Stimulated activated CD4-positive, alpha-beta T cell treated with anti-CD3 and anti-CD28 coated beads, Interleukin-2, amount 100 ng/mL, for 4 hours (primary cell): Measurements from ENCODE around the gene NGEF.

Source experiments
- DNase-seq: peaks from one replicate; pipeline ENCODE4 v3.0.0-alpha.2; 2020; ENCODE audit warnings: low read depth

The NGEF gene

DNA sequence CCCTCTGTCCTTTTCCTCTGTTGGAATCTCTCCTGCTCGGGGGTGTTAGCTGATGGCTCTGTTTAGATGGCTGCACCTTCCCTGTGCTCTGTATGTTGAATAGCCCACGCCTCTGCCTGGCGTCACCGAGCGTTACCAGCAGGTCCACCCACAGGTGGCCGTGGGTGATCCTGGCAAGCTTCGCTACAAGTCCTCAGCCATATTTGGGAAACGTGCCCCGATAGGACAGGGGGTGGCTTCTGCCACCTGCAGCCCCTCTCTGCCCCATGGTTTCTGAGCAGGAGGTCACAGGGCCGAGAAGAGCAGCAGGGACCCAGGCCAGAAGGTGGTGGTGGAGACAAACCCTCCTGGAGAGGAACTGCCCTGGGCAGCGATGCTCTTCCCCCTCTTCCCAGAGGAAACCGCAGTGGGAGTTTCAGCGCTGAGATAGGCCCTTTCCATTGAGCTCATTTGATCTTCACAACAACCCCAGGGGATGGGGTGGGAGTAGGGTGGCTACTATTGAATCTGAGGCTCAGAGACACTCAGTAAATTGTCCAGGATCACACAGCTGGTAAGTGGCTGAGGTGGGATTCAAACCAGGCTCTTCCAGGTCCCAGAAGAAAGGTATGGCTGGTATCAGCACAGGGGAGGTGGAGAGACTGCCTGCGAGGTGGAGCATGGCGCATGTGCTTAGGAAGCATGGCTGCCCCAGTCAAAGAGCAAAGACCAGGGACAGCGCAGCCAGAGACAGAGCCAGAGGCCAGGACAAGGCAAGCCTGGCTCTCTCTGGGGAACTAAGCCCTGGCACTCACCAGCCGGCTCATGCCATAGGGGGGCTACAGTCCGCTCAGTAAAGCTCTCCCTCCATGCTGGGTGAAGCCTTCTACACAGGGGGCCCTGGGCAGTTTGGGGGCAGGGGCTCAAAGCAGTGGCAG is 15.0 kb downstream of the NGEF start:
- DNase-seq: no peak

DNA sequence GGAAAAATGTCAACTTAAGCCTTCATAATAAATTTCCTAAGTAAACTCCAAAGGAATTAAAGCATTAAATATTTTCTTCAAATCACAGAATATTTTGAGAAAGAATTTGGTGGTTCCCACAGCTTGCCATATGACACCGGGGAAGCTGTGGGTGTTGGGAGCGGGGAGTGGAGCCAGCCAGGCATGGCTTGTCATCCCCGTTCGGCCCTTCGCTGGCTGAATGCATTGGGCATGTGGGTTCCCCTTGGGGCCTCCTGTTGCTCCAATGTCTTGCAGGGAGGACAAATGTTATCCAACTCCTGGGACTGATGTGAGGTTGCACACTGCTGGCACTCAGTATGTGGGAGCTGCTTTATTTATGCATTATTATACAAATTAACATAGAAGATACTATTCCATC is 18.6 kb downstream of the NGEF start:
- DNase-seq: no peak

DNA sequence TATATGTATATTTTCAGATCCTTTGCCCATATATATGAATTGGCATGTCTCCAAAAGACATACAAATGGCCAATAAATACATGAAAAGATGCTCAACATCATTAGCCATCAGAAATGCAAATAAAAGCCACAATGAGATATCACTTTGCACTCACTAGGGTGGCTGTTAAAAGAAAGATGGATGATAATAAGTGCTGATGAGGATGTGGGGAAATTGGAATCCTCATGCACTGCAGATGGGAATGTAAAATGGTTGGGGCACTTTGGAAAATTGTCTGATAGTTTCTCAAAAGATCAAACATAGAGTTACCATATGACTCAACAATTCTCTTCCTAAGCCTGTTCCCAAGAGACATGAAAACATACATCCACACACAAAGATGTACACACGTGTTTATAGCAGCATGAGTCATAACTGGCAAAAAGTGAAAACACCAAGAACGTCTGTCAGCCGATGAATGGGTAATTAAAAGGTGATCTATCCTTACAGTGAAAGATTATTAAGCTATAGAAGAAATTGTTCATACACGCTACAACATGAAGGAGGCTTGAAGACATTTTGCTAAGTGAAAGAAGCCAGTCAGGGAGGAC is 19.7 kb downstream of the NGEF start:
- DNase-seq: no peak

DNA sequence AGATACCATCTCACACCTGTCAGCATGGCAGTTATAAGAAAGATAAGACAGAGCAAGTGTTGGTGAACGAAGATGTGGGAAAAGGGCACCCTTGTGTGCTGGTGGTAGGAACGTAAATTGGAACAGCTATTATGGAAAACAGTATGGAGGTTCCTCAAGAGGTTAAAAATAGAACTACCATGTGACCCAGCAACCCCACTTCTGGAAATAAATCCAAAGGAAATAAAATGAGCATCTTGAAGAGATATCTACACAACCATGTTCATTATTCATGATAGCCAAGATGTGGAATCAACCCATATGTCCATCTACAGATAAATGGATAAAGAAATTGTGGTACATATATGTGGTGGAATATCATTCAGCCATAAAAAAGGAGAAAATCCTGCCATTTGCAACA is 26.9 kb downstream of the NGEF start:
- DNase-seq: no peak

DNA sequence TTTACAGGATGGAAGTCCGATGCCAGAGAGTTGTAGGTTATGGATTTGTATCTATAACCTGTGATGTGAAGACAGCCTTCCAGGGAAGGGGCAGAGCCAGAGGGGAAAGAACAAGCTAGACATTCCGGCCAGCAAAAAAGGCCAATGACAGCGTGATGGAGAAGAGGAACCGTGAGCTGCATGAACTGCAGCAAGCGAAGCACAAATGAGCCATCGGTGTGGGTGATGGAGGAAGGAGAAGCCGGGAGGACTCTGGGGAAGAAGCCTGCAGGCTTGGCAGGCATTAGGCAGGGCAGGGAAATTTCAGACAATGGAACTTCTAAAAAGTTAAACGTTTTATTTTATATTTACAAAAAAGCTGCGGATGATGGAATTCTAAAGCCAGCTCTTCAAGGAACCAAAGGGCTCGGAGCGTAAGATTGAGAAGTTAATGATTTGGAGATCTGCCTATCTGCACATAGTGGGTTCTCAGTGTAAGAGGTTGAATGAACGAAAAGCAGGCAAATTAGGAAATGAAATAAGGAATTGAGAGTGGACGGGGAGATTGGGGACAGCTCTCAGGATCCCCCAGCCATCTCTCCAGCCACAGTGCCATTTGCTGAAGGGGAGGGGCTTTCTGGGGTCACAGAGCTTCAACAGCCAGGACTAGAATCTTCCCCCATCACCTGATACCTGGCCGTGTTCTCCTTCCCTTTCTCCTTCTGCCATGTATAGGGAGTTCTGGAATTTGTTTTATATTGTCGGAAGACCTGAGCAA is 28.4 kb downstream of the NGEF start:
- no peak for DNase-seq

DNA sequence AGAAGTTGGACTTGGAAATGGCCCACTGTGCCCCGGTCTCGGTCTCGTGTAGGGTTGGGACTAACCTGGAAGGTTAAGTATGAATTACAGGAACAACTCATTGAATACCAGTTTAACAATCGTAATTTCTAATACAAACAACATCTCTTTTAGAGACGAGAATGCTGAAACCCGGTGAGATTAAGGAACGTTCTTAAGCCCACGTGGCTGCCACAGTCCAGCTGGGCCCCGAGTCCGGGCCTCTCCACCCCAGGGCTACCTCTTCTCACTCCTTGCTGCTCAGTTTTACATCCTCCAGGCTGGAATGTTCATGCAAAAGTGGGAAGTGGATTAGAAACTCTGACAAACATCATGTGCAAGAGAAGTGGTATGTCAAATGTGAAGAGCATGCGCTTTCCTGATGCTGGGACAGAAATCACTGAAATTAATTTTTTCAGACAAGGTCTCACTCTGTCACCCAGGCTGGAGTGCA is 29.4 kb downstream of the NGEF start:
- DNase-seq: no peak

DNA sequence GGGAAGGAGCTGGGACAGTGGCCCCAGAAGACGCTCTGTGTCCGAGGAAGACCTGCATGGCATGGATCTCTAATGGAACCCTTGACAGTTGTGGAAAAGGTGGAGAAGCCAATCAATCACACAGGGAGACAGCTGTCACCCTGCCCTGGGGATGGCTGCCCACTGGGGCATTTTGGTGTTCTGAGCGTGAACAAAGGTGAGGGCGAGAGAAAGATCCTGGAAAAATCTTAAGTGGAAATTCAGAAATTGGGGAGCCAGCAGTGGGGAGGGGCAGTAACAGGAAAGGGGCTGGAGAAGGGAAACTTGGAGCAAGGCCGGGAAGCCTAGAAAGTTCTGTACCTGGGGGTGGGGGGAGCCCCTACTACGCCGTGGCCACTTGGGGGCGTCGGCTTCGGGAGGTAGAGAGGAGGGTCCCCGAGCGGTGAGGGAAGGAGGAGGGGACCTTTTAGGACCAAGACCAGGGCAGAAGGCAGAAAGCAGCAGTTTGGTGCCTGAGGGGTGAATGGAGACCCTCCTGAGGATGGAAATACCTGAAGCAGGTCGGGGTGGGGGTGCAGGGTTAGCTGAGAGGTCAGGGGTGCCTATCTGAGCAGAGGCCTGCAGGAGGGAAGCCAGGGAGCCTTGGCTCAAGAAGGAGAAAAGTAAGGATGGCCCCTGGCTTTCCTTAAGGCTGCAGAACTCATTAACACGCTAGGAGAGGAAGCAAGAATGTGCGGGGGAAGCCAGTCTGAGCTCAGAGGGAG is 30.0 kb downstream of the NGEF start:
- DNase-seq: no peak

DNA sequence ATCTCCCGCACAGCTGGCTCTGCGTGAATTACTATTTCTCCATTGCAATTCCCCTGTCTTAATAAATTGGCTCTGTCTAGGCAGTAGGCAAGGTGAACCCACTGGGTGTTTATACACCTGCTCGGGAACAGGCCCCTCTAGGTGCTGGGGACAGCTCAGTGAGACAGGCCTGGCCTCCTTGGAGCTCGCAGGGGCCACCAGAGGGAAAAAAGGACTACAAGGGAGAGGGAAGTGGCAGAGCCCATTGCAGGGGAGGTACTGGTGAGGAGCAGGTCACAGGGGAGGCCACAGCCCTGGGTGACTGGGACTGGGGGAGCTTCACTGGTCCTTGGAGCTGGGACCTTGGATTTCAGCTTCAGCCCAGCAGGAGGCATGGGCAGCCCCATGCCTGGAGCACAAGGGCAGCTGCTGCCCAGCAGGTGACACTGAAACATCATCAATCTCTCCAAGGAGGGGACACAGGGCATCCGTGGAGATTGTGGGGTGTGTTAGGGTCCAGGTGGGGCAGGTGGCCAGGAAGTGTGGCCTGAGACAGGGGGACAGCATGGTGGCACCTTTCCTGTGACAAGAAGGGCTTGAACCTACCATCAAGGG is 31.2 kb downstream of the NGEF start:
- DNase-seq: no peak

DNA sequence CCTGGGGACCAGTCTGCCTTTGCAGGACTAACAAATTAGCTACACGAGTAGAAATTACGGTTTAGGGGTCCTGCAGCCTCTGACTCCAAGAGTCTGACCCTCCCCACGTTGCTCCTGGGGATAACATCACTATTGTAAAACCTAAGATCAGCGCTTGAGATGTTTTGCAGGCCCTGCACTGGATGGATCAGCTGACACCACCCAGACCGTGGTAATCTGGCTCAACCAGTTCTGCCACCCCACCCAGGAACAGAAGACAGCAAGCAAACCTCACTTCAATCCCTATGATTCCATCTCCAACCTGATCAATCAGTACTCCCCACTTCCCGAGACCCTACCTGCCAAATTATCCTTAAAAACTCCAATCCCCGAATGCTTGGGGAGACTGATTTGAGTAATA is 31.7 kb downstream of the NGEF start:
- no peak for DNase-seq

DNA sequence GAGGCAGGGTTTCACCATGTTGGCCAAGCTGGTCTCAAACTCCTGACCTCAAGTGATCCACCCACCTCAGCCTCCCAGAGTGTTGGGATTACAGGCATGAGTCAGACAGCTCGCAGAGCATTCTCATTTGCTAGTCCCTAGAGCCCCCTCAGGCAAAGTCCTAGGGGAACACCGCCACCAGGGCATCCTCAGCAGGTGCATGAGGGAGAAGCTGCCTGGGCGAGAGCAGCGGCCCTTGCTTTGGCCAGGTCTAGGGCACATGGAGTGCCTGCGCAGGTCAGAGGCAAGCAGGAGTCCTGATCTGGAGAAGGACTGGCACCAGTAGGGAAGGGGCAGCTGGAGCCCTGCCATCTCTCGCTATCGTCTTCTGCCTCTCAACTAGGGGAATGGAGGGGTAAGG is 32.4 kb downstream of the NGEF start:
- no peak for DNase-seq

DNA sequence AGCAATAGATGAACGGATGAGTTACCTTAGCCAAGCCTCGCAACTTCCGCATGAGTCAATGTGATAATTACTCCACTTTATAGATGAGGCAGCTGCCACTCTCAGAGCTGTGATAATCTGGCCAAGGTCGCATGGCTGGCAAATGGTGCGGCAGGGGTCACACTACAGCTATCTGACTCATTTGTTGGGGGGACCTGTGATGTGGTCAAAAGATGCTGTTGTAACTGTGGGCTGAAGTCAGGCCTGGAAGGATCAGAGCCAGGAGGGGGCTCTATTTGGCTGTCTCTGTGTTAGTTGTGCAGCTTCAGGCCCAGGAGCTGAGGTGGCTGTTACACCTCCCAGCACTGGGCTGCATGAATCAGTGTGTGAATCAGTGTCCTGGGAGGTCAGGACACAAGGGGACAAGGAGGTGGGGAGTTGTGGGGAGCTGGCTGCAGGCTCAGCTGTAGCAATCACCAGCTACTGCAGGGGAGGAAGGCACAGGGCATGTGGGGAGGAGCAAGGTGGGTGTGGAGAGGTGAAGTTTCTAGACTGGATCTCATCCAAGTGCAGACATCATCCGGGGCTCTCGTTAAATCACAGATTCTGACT is 33.1 kb downstream of the NGEF start:
- no peak for DNase-seq

DNA sequence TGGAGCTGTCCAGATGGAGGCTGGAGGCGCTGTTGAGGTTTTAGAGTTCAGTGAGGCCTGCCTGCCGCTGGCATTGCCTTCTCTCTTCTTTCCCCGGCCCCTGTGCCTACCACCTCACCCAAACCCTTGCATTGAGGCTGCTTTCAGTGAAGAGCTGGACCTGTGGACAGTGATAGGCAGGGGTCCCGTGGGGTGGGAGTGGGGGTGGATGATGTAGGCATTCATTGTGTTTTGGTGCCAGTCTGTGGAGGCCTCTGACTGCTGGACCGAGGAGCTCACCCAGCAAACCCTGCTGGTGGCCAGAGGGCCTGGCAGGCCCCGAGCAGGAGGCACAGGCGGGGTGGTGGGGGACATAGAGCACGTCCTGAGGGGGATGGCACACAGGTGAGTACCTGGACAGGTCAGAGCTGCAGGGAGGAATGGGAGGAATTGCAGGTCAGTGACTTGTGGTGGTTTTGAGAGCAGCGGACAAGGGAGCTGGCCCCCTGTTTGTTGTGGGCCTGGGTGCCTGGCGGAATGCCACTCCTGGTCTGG is 35.6 kb downstream of the NGEF start:
- DNase-seq: no peak

DNA sequence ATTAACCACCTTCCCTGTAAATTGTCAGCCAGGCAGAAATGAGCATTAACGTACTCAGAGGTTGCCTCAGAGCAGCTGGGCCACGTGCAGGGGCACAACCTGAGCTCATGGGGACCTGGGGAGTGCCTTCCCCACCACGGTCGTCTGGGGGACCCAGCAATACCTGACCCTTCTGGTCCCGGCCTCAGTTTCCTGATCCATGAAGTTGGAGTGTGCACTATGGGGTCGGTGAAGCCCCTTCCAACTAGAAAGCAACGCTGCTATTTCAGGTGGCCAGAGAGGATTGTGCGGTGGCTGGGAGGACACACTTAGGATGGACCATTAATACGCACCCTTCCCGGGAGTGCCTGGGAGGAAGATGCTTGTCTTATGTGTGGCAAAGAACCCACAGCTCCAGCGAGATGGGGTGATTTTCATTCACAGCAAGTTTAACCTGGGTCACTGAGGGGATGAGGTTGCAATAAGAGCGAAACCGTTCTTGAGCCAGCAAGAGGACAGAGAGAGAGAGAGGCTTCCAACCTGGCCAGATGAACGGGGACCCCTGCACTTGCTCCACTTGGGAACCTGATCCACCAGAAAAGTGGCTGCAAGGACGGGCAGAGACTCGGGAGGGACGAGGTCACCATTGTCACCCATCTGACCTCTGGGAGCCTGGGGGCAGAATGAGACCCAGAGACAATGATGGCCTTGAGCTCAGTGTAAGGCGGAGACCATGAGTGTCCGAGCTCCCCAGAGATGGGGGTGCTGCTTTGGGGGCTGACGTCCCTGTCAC is 36.2 kb downstream of the NGEF start:
- DNase-seq: no peak

DNA sequence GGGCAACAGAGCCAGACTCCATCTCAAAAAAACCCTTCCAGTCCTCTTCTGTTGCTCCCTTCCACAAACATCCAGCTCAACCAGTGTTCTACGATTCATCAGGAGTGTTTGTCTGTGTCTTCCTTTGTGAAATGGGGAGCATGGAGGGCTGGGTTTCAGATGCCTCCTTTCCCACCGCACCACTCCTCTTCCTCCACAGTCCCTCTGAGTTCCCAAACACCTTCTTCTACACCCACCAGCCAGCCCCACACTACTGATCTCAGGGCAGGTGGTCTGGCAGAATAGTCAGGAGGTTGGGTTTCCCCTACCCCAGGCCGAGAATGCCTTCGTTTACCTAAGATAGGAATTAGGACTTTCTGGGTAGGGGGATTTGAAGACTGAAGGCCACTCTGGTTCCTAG is 36.9 kb downstream of the NGEF start:
- no peak for DNase-seq

DNA sequence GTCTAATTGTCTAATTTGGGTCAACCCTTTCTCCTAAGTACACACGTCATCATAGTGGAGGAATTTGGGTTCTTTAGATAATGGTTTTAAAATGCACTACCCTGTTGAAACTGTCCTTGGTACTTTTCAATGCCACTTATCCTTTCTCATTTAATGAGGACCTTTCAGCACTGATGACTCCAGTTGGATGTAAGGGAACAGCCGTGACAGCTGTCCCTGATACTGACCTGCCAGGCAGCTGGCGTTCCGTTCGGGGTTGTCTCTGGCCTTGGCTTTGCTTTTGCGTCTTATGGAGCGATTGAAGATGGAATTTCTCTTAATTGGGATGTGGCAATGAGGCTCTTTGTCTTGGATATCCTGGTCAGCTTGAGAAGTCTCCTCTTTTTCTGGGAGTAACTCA is 38.7 kb downstream of the NGEF start:
- DNase-seq: no peak

DNA sequence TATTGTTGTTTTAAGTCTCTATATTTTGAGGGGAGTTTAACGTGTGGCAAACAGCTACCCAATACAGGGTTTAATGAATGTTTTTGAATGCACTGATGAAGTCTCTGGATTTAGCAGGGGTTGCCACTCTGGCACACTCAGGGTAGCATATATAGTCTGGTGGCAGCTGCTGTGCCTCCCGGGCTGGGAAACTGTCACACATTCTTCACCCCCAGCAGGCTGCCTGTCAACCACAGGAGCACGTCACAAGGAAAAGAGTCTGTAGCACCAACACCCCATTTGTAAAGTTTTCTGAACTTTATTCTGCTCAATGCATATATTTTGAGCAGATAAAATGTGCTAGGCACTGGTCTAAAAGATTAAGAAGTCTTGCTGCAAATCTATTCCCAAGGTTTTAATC is 39.3 kb downstream of the NGEF start:
- DNase-seq: no peak

DNA sequence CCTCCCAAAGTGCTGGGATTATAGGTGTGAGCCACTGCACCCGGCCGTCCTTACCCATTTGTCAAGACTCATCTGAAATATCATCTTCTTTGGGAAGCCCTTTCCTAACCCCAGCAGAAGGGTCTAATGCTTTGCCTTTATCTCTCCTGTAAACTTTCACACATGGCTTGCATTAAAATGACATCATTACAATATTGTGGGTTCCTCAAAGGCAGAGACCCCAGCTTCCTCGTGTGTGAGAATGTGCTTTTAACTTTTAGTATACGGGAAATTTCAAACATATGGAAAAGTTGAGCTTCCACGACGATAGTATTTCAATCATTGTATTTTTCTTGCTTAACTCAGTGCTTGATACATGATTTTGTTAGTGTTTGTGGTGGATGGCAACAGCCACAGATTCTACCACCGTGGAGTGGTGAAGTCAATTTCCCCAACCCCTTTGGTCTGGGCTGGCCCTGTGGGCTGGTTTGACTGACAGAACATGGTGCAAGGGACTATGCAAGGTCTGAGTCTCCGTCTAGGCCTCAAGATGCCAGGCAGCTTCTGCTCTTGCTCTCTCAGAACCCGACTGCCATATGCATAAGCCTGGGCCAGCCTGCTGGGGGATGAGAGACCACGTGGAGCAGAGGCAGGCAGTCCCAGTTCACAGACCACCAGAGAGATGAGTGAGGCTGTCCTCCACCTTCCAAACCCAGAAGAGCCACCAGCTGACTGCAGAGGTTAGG is 39.9 kb downstream of the NGEF start:
- DNase-seq: no peak

DNA sequence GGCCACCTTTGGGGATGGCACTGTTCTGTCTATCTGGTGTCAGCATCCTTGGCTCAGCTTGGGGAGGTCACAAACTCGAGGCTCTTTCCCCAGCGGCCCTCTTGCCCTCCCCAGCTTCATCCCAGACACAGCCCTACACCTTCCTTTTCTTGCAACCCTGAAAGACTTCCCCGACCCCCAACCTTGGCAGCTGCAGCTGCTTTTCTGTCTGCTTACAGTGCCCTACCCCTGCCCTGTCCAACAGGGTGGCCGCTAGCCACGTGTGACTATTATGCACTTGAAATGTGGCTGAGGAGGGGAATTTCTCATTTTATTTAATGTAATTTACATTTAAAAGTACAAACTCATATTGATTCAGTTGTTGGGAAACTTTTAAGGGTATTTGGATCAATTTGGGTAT is 41.3 kb downstream of the NGEF start:
- DNase-seq: no peak

DNA sequence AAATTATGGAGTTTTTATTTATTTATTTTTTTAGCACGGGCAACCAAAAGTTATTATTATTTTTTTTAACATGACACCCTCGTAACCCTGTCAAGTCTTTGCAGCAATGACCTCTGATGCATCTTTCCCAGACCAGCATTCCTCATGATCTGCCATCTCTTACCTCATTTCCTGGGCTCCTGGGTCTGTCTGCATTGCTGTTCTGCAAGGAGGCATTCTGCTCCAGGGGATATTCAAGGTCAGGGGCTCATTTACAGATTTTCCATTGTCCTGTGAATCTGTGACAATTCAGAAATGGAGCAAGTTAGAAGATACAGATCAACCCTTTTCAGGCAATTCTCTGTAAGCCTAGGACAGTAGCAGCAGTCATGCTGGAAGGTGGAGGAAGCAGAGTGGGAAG is 43.0 kb downstream of the NGEF start:
- no peak for DNase-seq

DNA sequence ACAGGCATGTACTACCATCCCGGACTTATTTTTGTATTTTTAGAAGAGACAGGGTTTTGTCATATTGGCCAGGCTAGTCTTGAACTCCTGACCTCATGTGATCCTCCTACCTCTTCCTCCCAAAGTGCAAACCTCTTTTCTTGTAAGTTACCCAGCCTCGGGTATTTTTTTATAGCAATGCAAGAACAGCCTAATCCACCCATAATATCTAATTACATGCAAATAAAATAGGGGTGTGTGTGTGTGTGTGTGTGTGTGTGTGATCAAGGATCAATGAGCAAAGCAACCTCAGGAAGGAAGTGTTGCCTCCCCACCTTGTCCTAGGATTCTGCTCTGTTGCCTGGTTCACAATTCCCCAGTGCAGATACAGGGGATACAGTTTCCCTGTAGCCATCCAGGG is 45.6 kb downstream of the NGEF start:
- no peak for DNase-seq
